ENCODE results near the gene ELOVL7.
"Not testable (repeated sequence)": the region's sequence is repeated elsewhere in the genome, so short reads cannot be mapped to it uniquely, and the experiment has no call there.

Gene ELOVL7

DNA sequence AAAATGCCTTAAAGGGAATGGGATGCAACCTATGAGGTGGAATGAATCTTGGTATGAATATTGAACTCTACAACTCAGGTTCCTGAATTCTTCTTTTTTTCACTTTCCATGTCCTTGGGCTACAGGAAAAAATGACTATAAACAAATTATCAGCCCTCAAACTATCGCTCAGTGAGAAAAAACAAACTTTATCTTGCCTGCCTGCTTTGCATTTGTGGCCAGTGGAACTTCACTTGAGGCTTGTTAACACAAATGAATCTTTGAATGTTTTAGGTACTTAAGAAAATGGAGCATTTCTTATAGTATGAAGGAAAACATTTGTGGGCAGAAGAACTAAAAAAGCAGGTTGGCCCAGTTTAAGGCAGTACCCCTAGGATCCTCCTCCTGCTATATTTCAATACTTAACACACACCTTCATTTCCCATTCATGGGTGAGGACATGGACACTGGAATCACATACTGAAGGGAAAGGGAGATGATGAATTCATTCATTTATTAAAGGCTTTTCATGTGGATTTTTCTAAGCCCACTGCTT is 34.1 kb downstream of the ELOVL7 start:
- no peak for TF ChIP-seq CTCF (conservative IDR thresholded peaks at IDR 0.05; ENCODE audit: low read depth, low read length)
- DNase-seq (ENCODE audit: low read depth) = no peak
- no peak overlapping the region for H3K4me3 ChIP-seq (ENCODE audit: low read length)

DNA sequence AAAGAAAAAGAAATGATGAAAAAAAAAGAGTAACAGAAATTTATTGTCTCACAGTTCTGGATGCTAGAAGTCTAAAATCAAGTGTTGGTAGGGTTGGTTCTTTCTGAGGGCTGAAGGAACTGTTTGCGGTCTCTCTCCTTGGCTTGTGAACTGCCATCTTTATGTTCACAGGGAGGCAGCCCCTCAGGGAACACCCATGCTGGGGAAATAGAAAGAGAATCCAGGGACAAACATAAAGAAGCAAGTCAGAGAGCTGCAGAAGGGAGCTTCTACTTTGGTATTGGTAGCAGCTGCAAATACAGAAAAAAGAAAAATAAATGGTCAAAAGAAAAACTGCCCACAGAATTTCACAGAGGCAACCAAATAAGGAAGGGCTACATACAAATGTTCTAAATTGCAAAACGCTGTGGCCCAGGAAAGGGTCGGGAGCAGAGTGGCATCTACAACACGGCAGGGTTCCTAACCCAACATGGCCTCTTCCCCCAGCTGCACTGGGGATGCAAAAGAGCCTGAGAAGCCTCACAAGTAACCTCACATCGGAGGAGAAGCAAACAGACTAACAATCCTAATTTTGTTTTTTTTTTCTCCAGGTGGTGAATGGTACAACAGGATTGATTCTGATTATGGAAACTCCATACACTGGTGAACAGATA is 37.4 kb downstream of the ELOVL7 start:
- no peak for DNase-seq (ENCODE audit: low read depth)
- no peak for TF ChIP-seq CTCF (conservative IDR thresholded peaks at IDR 0.05; ENCODE audit: low read depth, low read length)

DNA sequence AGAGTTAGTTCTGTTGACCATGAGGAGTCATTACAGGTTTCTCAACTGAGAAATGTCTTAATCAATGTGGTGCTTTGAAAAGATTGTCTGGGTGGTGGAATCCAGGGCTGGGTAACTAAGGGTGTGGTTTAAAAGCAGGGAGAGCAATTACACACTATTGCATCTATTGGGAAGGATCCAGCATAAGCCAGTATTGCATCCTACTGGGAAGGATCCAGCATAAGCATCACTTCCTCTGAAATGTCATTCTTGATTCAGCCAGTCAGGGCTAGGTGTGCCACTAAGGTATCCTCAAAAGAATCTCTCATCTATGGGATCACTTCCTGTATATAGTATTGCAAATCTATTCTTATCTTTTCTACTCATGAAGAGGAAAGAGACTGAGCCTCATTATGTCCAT is 38.6 kb downstream of the ELOVL7 start:
- no peak for DNase-seq (ENCODE audit: low read depth)
- TF ChIP-seq CTCF (conservative IDR thresholded peaks at IDR 0.05; ENCODE audit: low read depth, low read length) = no peak
- no peak overlapping the region for H3K4me3 ChIP-seq (ENCODE audit: low read length)

More for the DNA sequence above, 37.4 kb downstream of the ELOVL7 start:
- H3K4me3 ChIP-seq (ENCODE audit: low read length) = no peak overlapping the region

GRCh38 chr5:60803712-60804111 is 40.4 kb downstream of the ELOVL7 start:
- DNase-seq (ENCODE audit: low read depth) = no peak
- H3K4me3 ChIP-seq (ENCODE audit: low read length) = no peak overlapping the region
- TF ChIP-seq CTCF (conservative IDR thresholded peaks at IDR 0.05; ENCODE audit: low read depth, low read length) = no peak

GRCh38 chr5:60802986-60803385 is 41.1 kb downstream of the ELOVL7 start:
- H3K4me3 ChIP-seq (ENCODE audit: low read length) = no peak overlapping the region
- TF ChIP-seq CTCF (conservative IDR thresholded peaks at IDR 0.05; ENCODE audit: low read depth, low read length) = no peak
- no peak for DNase-seq (ENCODE audit: low read depth)

GRCh38 chr5:60802226-60802625 is 41.8 kb downstream of the ELOVL7 start:
- no peak for DNase-seq (ENCODE audit: low read depth)
- no peak for TF ChIP-seq CTCF (conservative IDR thresholded peaks at IDR 0.05; ENCODE audit: low read depth, low read length)
- no peak overlapping the region for H3K4me3 ChIP-seq (ENCODE audit: low read length)

DNA sequence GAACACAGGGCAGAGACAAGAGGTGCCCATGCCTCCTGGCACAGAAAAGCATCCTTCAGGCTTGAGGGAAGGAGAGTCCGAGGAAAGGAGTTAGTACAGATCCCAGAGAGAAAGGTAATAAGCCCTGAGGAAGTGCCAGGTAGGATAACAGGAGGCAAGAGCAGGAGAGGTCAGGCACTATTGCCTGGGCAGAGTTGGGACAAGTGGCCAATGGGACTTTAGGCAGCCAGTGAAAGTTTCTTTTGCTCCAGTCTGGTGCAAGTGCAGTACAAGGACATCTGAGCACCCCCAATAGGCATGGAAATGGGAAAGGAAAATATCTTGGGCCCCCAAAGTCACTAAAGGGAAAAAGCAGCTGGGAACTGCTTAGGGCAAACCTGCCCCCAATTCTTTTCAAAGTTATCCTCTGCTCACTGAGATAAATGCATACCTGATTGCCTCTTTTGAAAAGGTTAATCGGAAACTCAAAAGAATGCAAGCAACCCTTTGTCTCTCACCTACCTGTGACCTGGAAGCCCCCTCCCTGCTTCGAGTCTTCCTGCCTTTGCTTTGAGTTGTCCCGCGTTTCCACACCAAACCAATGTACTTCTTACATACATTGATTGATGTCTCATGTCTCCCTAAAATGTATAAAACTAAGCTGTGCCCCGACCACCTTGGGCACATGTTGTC is 46.5 kb downstream of the ELOVL7 start:
- no peak for DNase-seq (ENCODE audit: low read depth)
- no peak overlapping the region for H3K4me3 ChIP-seq (ENCODE audit: low read length)
- no peak for TF ChIP-seq CTCF (conservative IDR thresholded peaks at IDR 0.05; ENCODE audit: low read depth, low read length)

GRCh38 chr5:60795424-60795950 is 48.6 kb downstream of the ELOVL7 start:
- DNase-seq (ENCODE audit: low read depth); H3K4me3 ChIP-seq (ENCODE audit: low read length): not testable (repeated sequence)

Data from retinal pigment epithelial cell (primary cell).